A673 (cell line): ENCODE results near the gene FRMD4A. TPM values are rescaled to one million over a fixed set of nuclear protein-coding genes. Genes with fewer than 3 reads are reported as not detected.

Source experiments
- BruUV-seq: library from RNA; stranded (reverse); fragments of 400-500 nt; replicated peaks from 2 replicates; lab custom pipeline; 2021; lab: Mats Ljungman, UMichigan
- CTCF ChIA-PET: fragments of 300-600 bp; sonication (Branson Sonifier 250); formaldehyde crosslinking; loops from one replicate; lab custom pipeline; 2022; ENCODE audit warnings: antibody characterized with exemption; lab: Charles Lee
- POLR2A ChIA-PET: fragments of 300-600 bp; sonication (Branson Sonifier 250); formaldehyde crosslinking; loops from one replicate; lab custom pipeline; 2022; ENCODE audit warnings: antibody characterized with exemption; ENCODE audit not compliant: low non-redundant PET; lab: Charles Lee
- DNase-seq: peaks from one replicate; pipeline ENCODE4 v3.0.0-alpha.2; 2015; ENCODE audit warnings: low spot score
- H3K27ac ChIP-seq: fragments of 200-600 bp; sonication (generic); 2 replicates; pipeline ENCODE4 v1.5.1; 2016; ENCODE audit warnings: mixed run types, low read depth, mild to moderate bottlenecking, mixed read lengths, antibody characterized with exemption, low read length; ENCODE audit not compliant: poor library complexity, severe bottlenecking
- H3K27me3 ChIP-seq: fragments of 200-600 bp; sonication (generic); replicated peaks from 2 replicates; pipeline ENCODE4 v1.6.1; 2017; ENCODE audit warnings: mixed run types, low read depth, mild to moderate bottlenecking, mixed read lengths, antibody characterized with exemption, low read length; ENCODE audit not compliant: insufficient read depth, poor library complexity
- H3K36me3 ChIP-seq: fragments of 200-600 bp; sonication (generic); 2 replicates; pipeline ENCODE4 v1.6.1; 2016; ENCODE audit warnings: mixed run types, mild to moderate bottlenecking, mixed read lengths, antibody characterized with exemption, low read length; ENCODE audit not compliant: insufficient read depth, poor library complexity, severe bottlenecking
- H3K4me1 ChIP-seq: fragments of 200-600 bp; sonication (generic); 2 replicates; pipeline ENCODE4 v1.6.1; 2017; ENCODE audit warnings: mixed run types, mild to moderate bottlenecking, mixed read lengths, antibody characterized with exemption, low read length; ENCODE audit not compliant: insufficient read depth, poor library complexity, severe bottlenecking
- H3K4me3 ChIP-seq: fragments of 200-600 bp; sonication (generic); 2 replicates; pipeline ENCODE4 v1.5.1; 2016; ENCODE audit warnings: low read depth, mixed run types, mild to moderate bottlenecking, mixed read lengths, low read length; ENCODE audit not compliant: poor library complexity, severe bottlenecking
- H3K9me3 ChIP-seq: fragments of 200-600 bp; sonication (generic); 2 replicates; pipeline ENCODE4 v1.6.1; 2016; ENCODE audit warnings: mixed run types, low read depth, mild to moderate bottlenecking, mixed read lengths, antibody characterized with exemption, low read length; ENCODE audit not compliant: poor library complexity, severe bottlenecking
- EZH2 ChIP-seq: fragments of 200-600 bp; sonication (generic); IDR thresholded peaks from 2 replicates; pipeline ENCODE4 v1.6.1; 2017; ENCODE audit warnings: borderline replicate concordance, low read depth, mild to moderate bottlenecking, mixed read lengths, antibody characterized with exemption, low read length; ENCODE audit not compliant: poor library complexity, severe bottlenecking
- intact Hi-C: fragments of 100-400 bp; cut with micrococcal nuclease; formaldehyde crosslinking; loops from one replicate; pipeline ENCODE4 v1.10.0; 2022; ENCODE audit not compliant: unreplicated experiment
- total RNA-seq: library from RNA; stranded (reverse); gene quantifications from 2 replicates; pipeline ENCODE4 v1.2.3, GENCODE V29; 2021
- TF ChIP-seq, protein P1 (sequence below): fragments of 300-800, 200-600 bp; sonication (generic); conservative IDR thresholded peaks from 2 replicates; pipeline ENCODE4 v1.5.1; 2017; ENCODE audit warnings: low read depth, mild to moderate bottlenecking, antibody characterized with exemption, low read length, moderate library complexity, mixed read lengths

The FRMD4A gene
- total RNA-seq, 1 experiment from 2014 or later: 26.3 TPM

DNA sequence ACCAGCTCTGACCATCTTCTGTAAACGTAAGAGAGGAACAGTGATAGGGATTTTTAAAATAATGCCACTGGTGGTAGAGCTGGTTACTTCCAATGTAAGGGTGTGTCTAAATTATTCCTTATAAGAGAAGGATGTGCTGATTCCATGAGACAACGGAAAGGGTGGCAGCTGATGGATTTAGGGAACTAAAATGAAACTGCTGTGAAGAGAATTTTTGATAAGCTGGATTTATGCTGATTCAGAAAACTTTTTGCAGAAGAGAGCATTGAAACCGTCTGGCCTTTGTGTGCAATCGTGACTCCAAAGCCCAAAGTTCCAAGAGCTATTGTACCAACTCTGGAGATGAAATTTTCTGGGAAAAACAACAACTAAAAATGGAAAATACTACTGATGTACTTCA is 443.0 kb downstream of the FRMD4A start:
- H3K4me3 ChIP-seq: no peak overlapping the region
- intact Hi-C loops: no loop called here
- H3K27ac ChIP-seq: no peak overlapping the region
- peaks cover 49% of the 10 kb centered on the region for H3K27me3 ChIP-seq
- DNase-seq: no peak
- TF ChIP-seq EZH2: no peak
- TF ChIP-seq, protein P1, sequence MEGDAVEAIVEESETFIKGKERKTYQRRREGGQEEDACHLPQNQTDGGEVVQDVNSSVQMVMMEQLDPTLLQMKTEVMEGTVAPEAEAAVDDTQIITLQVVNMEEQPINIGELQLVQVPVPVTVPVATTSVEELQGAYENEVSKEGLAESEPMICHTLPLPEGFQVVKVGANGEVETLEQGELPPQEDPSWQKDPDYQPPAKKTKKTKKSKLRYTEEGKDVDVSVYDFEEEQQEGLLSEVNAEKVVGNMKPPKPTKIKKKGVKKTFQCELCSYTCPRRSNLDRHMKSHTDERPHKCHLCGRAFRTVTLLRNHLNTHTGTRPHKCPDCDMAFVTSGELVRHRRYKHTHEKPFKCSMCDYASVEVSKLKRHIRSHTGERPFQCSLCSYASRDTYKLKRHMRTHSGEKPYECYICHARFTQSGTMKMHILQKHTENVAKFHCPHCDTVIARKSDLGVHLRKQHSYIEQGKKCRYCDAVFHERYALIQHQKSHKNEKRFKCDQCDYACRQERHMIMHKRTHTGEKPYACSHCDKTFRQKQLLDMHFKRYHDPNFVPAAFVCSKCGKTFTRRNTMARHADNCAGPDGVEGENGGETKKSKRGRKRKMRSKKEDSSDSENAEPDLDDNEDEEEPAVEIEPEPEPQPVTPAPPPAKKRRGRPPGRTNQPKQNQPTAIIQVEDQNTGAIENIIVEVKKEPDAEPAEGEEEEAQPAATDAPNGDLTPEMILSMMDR: no peak
- no TSS peak for BruUV-seq
- H3K9me3 ChIP-seq: no peaks in the 10 kb centered on the region
- CTCF ChIA-PET: no interaction called here
- no peaks in the 10 kb centered on the region for H3K36me3 ChIP-seq
- POLR2A ChIA-PET: no interaction called here
- no peaks in the 10 kb centered on the region for H3K4me1 ChIP-seq

DNA sequence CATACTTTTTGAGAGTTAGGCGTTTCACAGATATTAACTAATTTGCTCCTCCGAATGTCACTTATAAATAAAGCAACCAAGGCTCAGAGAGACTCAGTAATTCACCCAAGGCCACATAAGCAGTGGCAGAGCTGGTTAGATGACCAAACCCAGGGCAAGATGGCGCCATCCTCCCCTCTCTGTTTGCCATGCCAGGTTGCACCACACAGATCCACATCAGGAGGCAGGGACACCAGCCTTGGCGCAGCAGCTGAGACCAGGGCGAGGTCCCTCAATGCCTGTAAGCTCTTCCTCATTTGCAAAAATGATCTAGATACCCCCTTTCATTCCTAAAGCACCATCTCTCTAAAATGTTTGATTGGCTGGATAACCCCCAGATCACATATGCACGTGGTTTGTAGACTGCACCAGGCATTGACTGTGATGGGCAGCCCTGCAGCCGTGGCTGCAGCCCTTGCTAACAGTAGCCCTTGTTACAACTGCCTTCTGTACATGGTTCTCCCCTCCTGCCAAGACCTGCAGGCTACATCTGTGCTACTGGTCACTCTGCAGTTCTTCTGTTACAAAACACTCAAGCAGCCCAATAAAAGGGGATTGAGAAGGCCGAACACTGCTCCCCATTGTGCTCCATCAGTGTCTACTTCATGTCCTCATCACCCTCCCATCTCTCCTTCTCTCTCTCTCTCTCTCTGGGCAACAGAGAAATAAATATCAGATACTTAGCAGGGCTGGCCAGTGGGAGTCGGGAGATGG is 445.3 kb downstream of the FRMD4A start:
- Histone ChIP-seq H3K9me3 (no peaks in the 10 kb centered on the region), H3K4me3 (no peak overlapping the region), H3K27ac (no peak overlapping the region), H3K4me1 (no peaks in the 10 kb centered on the region), H3K36me3 (no peaks in the 10 kb centered on the region), H3K27me3 (peaks cover 28% of the 10 kb centered on the region)
- TF ChIP-seq, protein P1: no peak
- TF ChIP-seq EZH2: no peak
- intact Hi-C loops: no loop called here
- ChIA-PET CTCF (no interaction called here), POLR2A (no interaction called here)
- no TSS peak for BruUV-seq
- DNase-seq: no peak

DNA sequence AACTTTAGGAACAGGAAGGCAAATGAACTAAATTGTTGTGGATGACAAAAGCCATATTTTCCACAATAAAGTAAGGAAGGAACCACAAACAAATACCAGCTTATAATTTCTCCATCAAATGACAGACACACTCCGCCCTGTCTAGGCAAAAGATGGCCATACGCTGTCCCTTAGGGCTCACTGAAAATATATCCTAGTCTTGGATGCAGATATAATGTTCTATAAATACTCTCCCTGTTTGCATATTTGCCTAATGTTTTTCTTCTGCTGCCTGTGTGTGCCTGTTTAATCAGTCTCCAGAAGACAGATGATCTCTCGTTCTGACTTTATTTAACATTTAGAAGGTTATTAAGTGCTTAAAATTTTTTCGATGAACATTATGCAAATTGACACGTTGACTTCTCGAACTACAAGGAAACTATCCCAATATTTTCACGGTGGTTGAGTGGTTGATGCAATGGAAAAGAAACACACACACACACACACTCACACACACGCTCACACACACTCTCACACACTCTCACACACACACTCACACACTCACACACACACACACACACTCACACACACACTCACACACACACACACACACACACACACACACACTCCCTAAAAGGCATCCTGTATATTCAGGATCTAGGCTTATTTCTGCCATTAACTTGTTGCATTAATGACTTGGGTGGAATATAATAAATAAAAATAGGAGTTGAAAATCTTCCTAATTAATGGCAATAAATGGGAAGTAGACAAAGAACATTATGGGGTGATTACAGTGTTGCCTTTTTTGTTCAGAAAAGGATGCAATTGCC is 446.9 kb downstream of the FRMD4A start:
- H3K4me1 ChIP-seq: no peaks in the 10 kb centered on the region
- ChIA-PET POLR2A (no interaction called here), CTCF (no interaction called here)
- no peak overlapping the region for H3K4me3 ChIP-seq
- no peaks in the 10 kb centered on the region for H3K36me3 ChIP-seq
- H3K27ac ChIP-seq: no peak overlapping the region
- BruUV-seq: no TSS peak
- TF ChIP-seq, protein P1: no peak
- no peak for TF ChIP-seq EZH2
- DNase-seq: no peak
- no peaks in the 10 kb centered on the region for H3K9me3 ChIP-seq
- H3K27me3 ChIP-seq: peaks cover 12% of the 10 kb centered on the region
- intact Hi-C loops: no loop called here
